ENCODE data around the gene MBTPS1.

GRCh38 chr16:84013787-84014569 lies 102.8 kb downstream of the MBTPS1 start:
- no peak for TF ChIP-seq CTCF (IDR thresholded peaks at IDR 0.05)
- TF ChIP-seq FOXJ3 (CRISPR knock-in tag; IDR thresholded peaks at IDR 0.05; ENCODE audit: borderline replicate concordance): no peak
